HEK293 (cell line): ENCODE measurements around the gene C12orf57.
A peak's percentile ranks its signal among the peaks of the same experiment; 100 is the strongest.

Experiments
- CTCF ChIA-PET: fragments of 350-600 bp; formaldehyde crosslinking; extraction: SDS; loops from one replicate; lab custom pipeline; 2021; ENCODE audit warnings: antibody characterized with exemption; lab: Yijun Ruan, JAX
- POLR2A ChIA-PET: fragments of 300-600 bp; formaldehyde crosslinking; extraction: SDS; loops from one replicate; lab custom pipeline; 2020; ENCODE audit warnings: antibody characterized with exemption, inconsistent platforms; lab: Yijun Ruan, JAX
- H3K27ac ChIP-seq: fragments of 200-500 bp; sonication (Bioruptor generic); 2 replicates; pipeline ENCODE4 v1.5.1; 2014; ENCODE audit warnings: low read depth, low read length, control low read depth, inconsistent platforms; ENCODE audit errors: extremely low read depth
- H3K36me3 ChIP-seq, 2 experiments: fragments of 200-500 bp in 1 of 2; sonication (Bioruptor generic) in 1 of 2; 1 replicate in 1 of 2; 2 replicates in 1 of 2; pipeline ENCODE4 v1.5.1; 2014 to 2017; ENCODE audit warnings: inconsistent platforms in 2 of 2, low read length in 2 of 2; ENCODE audit not compliant: control insufficient read depth in 2 of 2, insufficient read depth in 1 of 2
- H3K4me1 ChIP-seq: fragments of 200-500 bp; sonication (Bioruptor generic); 2 replicates; pipeline ENCODE4 v1.5.1; 2014; ENCODE audit warnings: mild to moderate bottlenecking, low read length, inconsistent platforms; ENCODE audit not compliant: control insufficient read depth, insufficient read depth
- H3K4me3 ChIP-seq: 2 replicates; pipeline ENCODE4 v1.5.1; 2011; ENCODE audit warnings: low read depth, mild to moderate bottlenecking, control low read depth, low read length, moderate library complexity
- H3K9me3 ChIP-seq: fragments of 200-500 bp; sonication (Bioruptor generic); 2 replicates; pipeline ENCODE4 v1.5.1; 2014; ENCODE audit warnings: low read depth, low read length, inconsistent platforms; ENCODE audit not compliant: control insufficient read depth, insufficient read depth
- ELK4 ChIP-seq: IDR thresholded peaks from 2 replicates; pipeline ENCODE4 v1.6.1; 2011; ENCODE audit warnings: mild to moderate bottlenecking, low read depth, low read length, borderline replicate concordance
- GLIS1 ChIP-seq: fragments of 450-650 bp; formaldehyde crosslinking; IDR thresholded peaks from 2 replicates; pipeline ENCODE4 v1.5.1; 2016; ENCODE audit warnings: missing biosample characterization, missing genetic modification characterization
- INSM2 ChIP-seq: fragments of 450-650 bp; formaldehyde crosslinking; IDR thresholded peaks from 2 replicates; pipeline ENCODE4 v1.5.1; 2016; ENCODE audit warnings: missing biosample characterization, missing genetic modification characterization
- KLF7 ChIP-seq: fragments of 450-650 bp; formaldehyde crosslinking; IDR thresholded peaks from 2 replicates; pipeline ENCODE4 v1.5.1; 2016; ENCODE audit warnings: missing biosample characterization, missing genetic modification characterization, borderline replicate concordance
- KLF8 ChIP-seq: fragments of 450-650 bp; formaldehyde crosslinking; IDR thresholded peaks from 2 replicates; pipeline ENCODE4 v1.5.1; 2016; ENCODE audit warnings: missing biosample characterization, missing genetic modification characterization
- MEIS1 ChIP-seq: sonication (generic); formaldehyde crosslinking; IDR thresholded peaks from 2 replicates; pipeline ENCODE4 v1.8.1; 2022; ENCODE audit warnings: missing genetic modification reagents, mild to moderate bottlenecking, borderline replicate concordance
- OSR2 ChIP-seq: fragments of 450-650 bp; formaldehyde crosslinking; IDR thresholded peaks from 2 replicates; pipeline ENCODE4 v1.5.1; 2016; ENCODE audit warnings: missing biosample characterization, missing genetic modification characterization
- PRDM4 ChIP-seq: fragments of 450-650 bp; formaldehyde crosslinking; IDR thresholded peaks from 2 replicates; pipeline ENCODE4 v1.5.1; 2017; ENCODE audit warnings: missing biosample characterization, missing genetic modification characterization
- SP2 ChIP-seq: fragments of 450-650 bp; formaldehyde crosslinking; IDR thresholded peaks from 2 replicates; pipeline ENCODE4 v1.5.1; 2016; ENCODE audit warnings: missing biosample characterization, missing genetic modification characterization
- YY1 ChIP-seq: fragments of 450-650 bp; formaldehyde crosslinking; IDR thresholded peaks from 2 replicates; pipeline ENCODE4 v1.5.1; 2018; ENCODE audit warnings: missing biosample characterization, missing genetic modification characterization
- ZBTB17 ChIP-seq: fragments of 450-650 bp; formaldehyde crosslinking; IDR thresholded peaks from 2 replicates; pipeline ENCODE4 v1.5.1; 2016; ENCODE audit warnings: missing biosample characterization, missing genetic modification characterization
- ZFP37 ChIP-seq: fragments of 450-650 bp; formaldehyde crosslinking; IDR thresholded peaks from 2 replicates; pipeline ENCODE4 v1.5.1; 2016; ENCODE audit warnings: missing biosample characterization, missing genetic modification characterization
- ZFP41 ChIP-seq: fragments of 450-650 bp; formaldehyde crosslinking; IDR thresholded peaks from 2 replicates; pipeline ENCODE4 v1.5.1; 2016; ENCODE audit warnings: missing biosample characterization, missing genetic modification characterization, borderline replicate concordance
- ZNF10 ChIP-seq: fragments of 450-650 bp; formaldehyde crosslinking; IDR thresholded peaks from 2 replicates; pipeline ENCODE4 v1.5.1; 2017; ENCODE audit warnings: missing biosample characterization, missing genetic modification characterization
- ZNF138 ChIP-seq: fragments of 450-650 bp; formaldehyde crosslinking; IDR thresholded peaks from 2 replicates; pipeline ENCODE4 v1.5.1; 2016; ENCODE audit warnings: missing biosample characterization, missing genetic modification characterization, borderline replicate concordance
- ZNF146 ChIP-seq: fragments of 450-650 bp; formaldehyde crosslinking; IDR thresholded peaks from 2 replicates; pipeline ENCODE4 v1.5.1; 2016; ENCODE audit warnings: missing biosample characterization, missing genetic modification characterization
- ZNF184 ChIP-seq: fragments of 450-650 bp; IDR thresholded peaks from 2 replicates; pipeline ENCODE4 v1.5.1; 2018; ENCODE audit warnings: missing biosample characterization, mild to moderate bottlenecking, missing genetic modification characterization
- ZNF366 ChIP-seq: fragments of 450-650 bp; formaldehyde crosslinking; conservative IDR thresholded peaks from 2 replicates; pipeline ENCODE4 v1.5.1; 2016; ENCODE audit warnings: missing biosample characterization, missing genetic modification characterization
- ZNF423 ChIP-seq: fragments of 450-650 bp; formaldehyde crosslinking; IDR thresholded peaks from 2 replicates; pipeline ENCODE4 v1.5.1; 2016; ENCODE audit warnings: missing biosample characterization, missing genetic modification characterization
- ZNF473 ChIP-seq: fragments of 450-650 bp; formaldehyde crosslinking; IDR thresholded peaks from 2 replicates; pipeline ENCODE4 v1.5.1; 2017; ENCODE audit warnings: missing biosample characterization, missing genetic modification characterization
- ZNF510 ChIP-seq: fragments of 450-650 bp; formaldehyde crosslinking; IDR thresholded peaks from 2 replicates; pipeline ENCODE4 v1.5.1; 2018; ENCODE audit warnings: mild to moderate bottlenecking, missing genetic modification characterization, missing biosample characterization; ENCODE audit not compliant: insufficient replicate concordance
- ZNF513 ChIP-seq: fragments of 450-650 bp; IDR thresholded peaks from 2 replicates; pipeline ENCODE4 v1.5.1; 2018; ENCODE audit warnings: missing biosample characterization, missing genetic modification characterization
- ZNF544 ChIP-seq: fragments of 450-650 bp; formaldehyde crosslinking; IDR thresholded peaks from 2 replicates; pipeline ENCODE4 v1.5.0; 2017; ENCODE audit warnings: missing biosample characterization, missing genetic modification characterization
- ZNF561 ChIP-seq: fragments of 450-650 bp; IDR thresholded peaks from 2 replicates; pipeline ENCODE4 v1.5.1; 2018; ENCODE audit warnings: missing biosample characterization, missing genetic modification characterization, borderline replicate concordance
- ZNF660 ChIP-seq: fragments of 450-650 bp; IDR thresholded peaks from 2 replicates; pipeline ENCODE4 v1.5.1; 2018; ENCODE audit warnings: missing biosample characterization, mild to moderate bottlenecking, missing genetic modification characterization
- ZNF692 ChIP-seq: fragments of 450-650 bp; formaldehyde crosslinking; IDR thresholded peaks from 2 replicates; pipeline ENCODE4 v1.5.1; 2016; ENCODE audit warnings: missing biosample characterization, missing genetic modification characterization
- ZNF747 ChIP-seq: fragments of 450-650 bp; formaldehyde crosslinking; IDR thresholded peaks from 2 replicates; pipeline ENCODE4 v1.5.1; 2016; ENCODE audit warnings: missing biosample characterization, missing genetic modification characterization
- ZNF843 ChIP-seq: fragments of 450-650 bp; formaldehyde crosslinking; IDR thresholded peaks from 2 replicates; pipeline ENCODE4 v1.5.1; 2016; ENCODE audit warnings: missing biosample characterization, missing genetic modification characterization
- ZSCAN18 ChIP-seq: fragments of 450-650 bp; formaldehyde crosslinking; IDR thresholded peaks from 2 replicates; pipeline ENCODE4 v1.5.1; 2016; ENCODE audit warnings: missing biosample characterization, missing genetic modification characterization

The C12orf57 gene

GRCh38 chr12:6961278-6961694, 17.5 kb downstream of the C12orf57 start (continued):
- no peak for TF ChIP-seq ZBTB17 (tag by site-specific recombination)
- no peak for TF ChIP-seq YY1
- TF ChIP-seq ZFP41 = no peak
- no peak; the same call in 1 of the 2 replicates for TF ChIP-seq PRDM4 (tag by site-specific recombination)
- TF ChIP-seq ZNF10 = peak; percentile 14; the same call in 1 of the 2 replicates
- no peak; the same call in 1 of the 2 replicates for TF ChIP-seq ZNF692 (tag by site-specific recombination)
- TF ChIP-seq SP2 (tag by site-specific recombination) = peak; percentile 65
- no peak for TF ChIP-seq ZNF510 (tag by site-specific recombination)
- no peak for TF ChIP-seq ZNF513 (tag by site-specific recombination)
- TF ChIP-seq MEIS1 (CRISPR knock-in tag) = no peak
- peak; percentile 42; the same call in 1 of the 2 replicates for TF ChIP-seq ZNF184 (tag by site-specific recombination)
- TF ChIP-seq ZNF138 = no peak
- no peak for TF ChIP-seq ZNF843 (tag by site-specific recombination)
- no peak for TF ChIP-seq KLF7 (tag by site-specific recombination)
- TF ChIP-seq ZFP37 = no peak
- TF ChIP-seq ZNF544 (tag by site-specific recombination) = no peak
- TF ChIP-seq OSR2 = no peak
- TF ChIP-seq ZNF660 (tag by site-specific recombination) = no peak
- TF ChIP-seq ZNF146 (tag by site-specific recombination) = no peak
- no peak for TF ChIP-seq ZNF423
- TF ChIP-seq ZNF747 (tag by site-specific recombination) = no peak

- Histone ChIP-seq H3K9me3 (no peaks in the 10 kb centered on the region), H3K36me3 (peaks cover 4 to 29% of the 10 kb centered on the region in 2 experiments; a peak in 2 of 3 replicates), H3K4me1 (peaks cover 2% of the 10 kb centered on the region; the same call in 1 of the 2 replicates), H3K27ac (peak overlapping the region; percentile 45), H3K4me3 (peak overlapping the region; percentile 2)
- ChIA-PET POLR2A (interaction anchor here (1.0 to 3.2 kb wide), 3 partner anchors 16 to 196 kb away, joined by 6 to 22 read pairs (median 6); partner anchors contain the start of genes C12orf57, PTMS and RNU7-1), CTCF (interaction anchor here (0.6 to 7.7 kb wide), 15 partner anchors 9 to 191 kb away, joined by 3 to 138 read pairs (median 4); partner anchors contain the start of genes C12orf57, C1RL, PTPN6 and RNU7-1)
- TF ChIP-seq ZNF561 (tag by site-specific recombination) = peak; percentile 96
- TF ChIP-seq KLF8 (tag by site-specific recombination) = peak; percentile 68
- no peak for TF ChIP-seq ELK4
- TF ChIP-seq ZBTB17 (tag by site-specific recombination) = peak; percentile 73
- TF ChIP-seq INSM2 (tag by site-specific recombination) = peak; percentile 10; the same call in 1 of the 2 replicates
- peak; percentile 64; the same call in 1 of the 2 replicates for TF ChIP-seq ZNF366 (tag by site-specific recombination)
- TF ChIP-seq GLIS1 = peak; percentile 28; the same call in 1 of the 2 replicates
- no peak for TF ChIP-seq ZNF473 (tag by site-specific recombination)
- TF ChIP-seq ZSCAN18 (tag by site-specific recombination) = no peak
Measured at GRCh38 chr12:6961695-6962284, 18.0 kb downstream of the C12orf57 start.
